ENCODE results near the gene SOX5. TPM values are rescaled to one million over a fixed set of nuclear protein-coding genes. Genes with fewer than 3 reads are reported as not detected.

Gene SOX5
- total RNA-seq, 1 experiment from 2014 or later, result 0.52 TPM

- POLR2A ChIA-PET, result no interaction called here
- H3K9me3 ChIP-seq (ENCODE audit: control insufficient read depth in 1 of 2, insufficient read depth in 1 of 2, low read depth in 1 of 2, low read length in 2 of 2), result peaks cover 9 to 19% of the 10 kb centered on the region in 2 experiments; a peak in 2 of 4 replicates
- no peak overlapping the region for H2AFZ ChIP-seq (ENCODE audit: low read depth, low read length, poor library complexity, severe bottlenecking)
- ATAC-seq (no peak), DNase-seq (ENCODE audit: low read depth, low spot score) (no peak)
- H3K9me2 ChIP-seq (ENCODE audit: insufficient read depth), result no peaks in the 10 kb centered on the region
- H3K4me3 ChIP-seq (replicated peaks in 1 of 2; ENCODE audit: low read depth in 1 of 2, low read length in 2 of 2), result no peak overlapping the region
- intact Hi-C loops (cut with micrococcal nuclease), result no loop called here
- no peak overlapping the region for H3K27ac ChIP-seq (ENCODE audit: low read depth, low read length)
- H4K20me1 ChIP-seq (ENCODE audit: insufficient read depth), result no peaks in the 10 kb centered on the region
- CTCF ChIA-PET, result no interaction called here
- H3K4me2 ChIP-seq (ENCODE audit: low read length), result no peak overlapping the region
- H3K9ac ChIP-seq (ENCODE audit: low read length), result no peak overlapping the region
- RAD21 ChIA-PET (ENCODE audit: low non-redundant PET in 1 of 2, low total read pairs in 2 of 2, uncharacterized antibody in 2 of 2, unreplicated experiment in 2 of 2), result no interaction called here
- H3K36me3 ChIP-seq (ENCODE audit: control insufficient read depth in 1 of 2, insufficient read depth in 2 of 2, low read length in 2 of 2), result no peaks in the 10 kb centered on the region
- H3K79me2 ChIP-seq (ENCODE audit: insufficient read depth, low read length), result no peaks in the 10 kb centered on the region
- no peak for TF ChIP-seq ATF3 (IDR thresholded peaks at IDR 0.05)
- no peak for TF ChIP-seq FOSL1 (IDR thresholded peaks at IDR 0.05; ENCODE audit: low read depth)
- TF ChIP-seq JUND (IDR thresholded peaks at IDR 0.05), result no peak
- TF ChIP-seq TCF7L2 (IDR thresholded peaks at IDR 0.05; ENCODE audit: borderline replicate concordance, extremely low read depth, insufficient read depth, insufficient read length), result no peak
- TF ChIP-seq EGR1 (IDR thresholded peaks at IDR 0.05; ENCODE audit: low read depth), result no peak
- no peak for TF ChIP-seq POLR2AphosphoS5 (IDR thresholded peaks at IDR 0.05; ENCODE audit: low read depth, low read length)
- no peak for TF ChIP-seq SP1 (IDR thresholded peaks at IDR 0.05; ENCODE audit: low read depth)
- TF ChIP-seq CBX3 (IDR thresholded peaks at IDR 0.05; ENCODE audit: low read depth), result no peak
- no peak for TF ChIP-seq ZBTB33 (IDR thresholded peaks at IDR 0.05; ENCODE audit: extremely low read depth, insufficient replicate concordance, low read length)
- no peak for TF ChIP-seq CEBPB (IDR thresholded peaks at IDR 0.05; ENCODE audit: low read depth)
- TF ChIP-seq MAX (IDR thresholded peaks at IDR 0.05), result no peak
- TF ChIP-seq EZH2phosphoT487 (IDR thresholded peaks at IDR 0.05; ENCODE audit: borderline replicate concordance), result no peak
- TF ChIP-seq RAD21 (IDR thresholded peaks at IDR 0.05; ENCODE audit: low read depth), result no peak
- TF ChIP-seq CTCF (IDR thresholded peaks at IDR 0.05 in 2 of 3, conservative IDR thresholded peaks at IDR 0.05 in 1 of 3; ENCODE audit: borderline replicate concordance in 1 of 3, insufficient read depth in 1 of 3, low read depth in 2 of 3, low read length in 2 of 3), result no peak
- no peak for TF ChIP-seq REST (IDR thresholded peaks at IDR 0.05; ENCODE audit: low read depth)
- TF ChIP-seq SRF (IDR thresholded peaks at IDR 0.05; ENCODE audit: low read depth), result no peak
- no peak for TF ChIP-seq SIN3A (IDR thresholded peaks at IDR 0.05; ENCODE audit: low read depth)
- TF ChIP-seq ELF1 (IDR thresholded peaks at IDR 0.05; ENCODE audit: borderline replicate concordance, low read depth), result no peak
- no peaks in the 10 kb centered on the region for H3K27me3 ChIP-seq (ENCODE audit: insufficient read depth, low read length)
- no peaks in the 10 kb centered on the region for H3K4me1 ChIP-seq (ENCODE audit: control insufficient read depth in 1 of 2, insufficient read depth in 2 of 2, low read length in 2 of 2)
- BruUV-seq (replicated peaks), result no TSS peak
Observed at GRCh38 chr12:23681237-23681636, 268.2 kb downstream of the SOX5 start.
